ENCODE results near the gene TREML4. TPM values are rescaled to one million over a fixed set of nuclear protein-coding genes. Genes with fewer than 3 reads are reported as not detected.

TREML4 gene
- polyA plus RNA-seq, 1 donor (not counting 4 experiments of a cell fraction or from before 2014, with no cell fraction given), result not detected

- FAIRE-seq (no peak), DNase-seq (ENCODE audit: low read depth, low spot score) (no peak)
- dilution Hi-C loops (cut with MboI; ENCODE audit: extremely low pct_ligation_motif_present, low sequenced_read_pairs), result no loop called here
- Histone ChIP-seq H3K79me2 (ENCODE audit: control insufficient read depth, insufficient read depth, low read length) (no peaks in the 10 kb centered on the region), H4K20me1 (ENCODE audit: control insufficient read depth, extremely low read depth, insufficient read depth, low read length) (no peaks in the 10 kb centered on the region), H3K36me3 (ENCODE audit: control insufficient read depth in 2 of 2, extremely low read depth in 1 of 2, insufficient read depth in 2 of 2, low read length in 2 of 2) (no peaks in the 10 kb centered on the region), H3K4me1 (ENCODE audit: control insufficient read depth, extremely low read depth, insufficient read depth, low read length) (no peaks in the 10 kb centered on the region), H2AFZ (ENCODE audit: control insufficient read depth, low read length) (no peak overlapping the region), H3K9me3 (ENCODE audit: control insufficient read depth, low read depth, low read length) (no peaks in the 10 kb centered on the region), H3K9me1 (ENCODE audit: control insufficient read depth, extremely low read depth, insufficient read depth, low read length) (no peaks in the 10 kb centered on the region), H3K27ac (ENCODE audit: control insufficient read depth, insufficient read depth, low read length) (no peak overlapping the region), H3K4me3 (ENCODE audit: control insufficient read depth in 2 of 3, extremely low read depth in 1 of 3, insufficient read depth in 2 of 3, low read depth in 1 of 3, low read length in 3 of 3) (no peak overlapping the region), H3K27me3 (ENCODE audit: control insufficient read depth, extremely low read depth, insufficient read depth, low read length) (peaks cover 9% of the 10 kb centered on the region), H3K9ac (ENCODE audit: control insufficient read depth, extremely low read depth, insufficient read depth, low read length) (no peak overlapping the region), H3K4me2 (ENCODE audit: control insufficient read depth, extremely low read depth, insufficient read depth, low read depth, low read length) (no peak overlapping the region)
- TF ChIP-seq EZH2 (IDR thresholded peaks at IDR 0.05; ENCODE audit: low read length) (no peak), CTCF (optimal IDR thresholded peaks at IDR 0.05 in 1 of 3, IDR thresholded peaks at IDR 0.05 in 1 of 3, conservative IDR thresholded peaks at IDR 0.05 in 1 of 3; ENCODE audit: extremely low read depth in 1 of 3, insufficient read depth in 2 of 3, low read length in 3 of 3) (no peak)
These were observed 47.3 kb downstream of the TREML4 start for GRCh38 chr6:41275489-41275888.

- TF ChIP-seq EZH2 (IDR thresholded peaks at IDR 0.05; ENCODE audit: low read length) (no peak), CTCF (optimal IDR thresholded peaks at IDR 0.05 in 1 of 3, IDR thresholded peaks at IDR 0.05 in 1 of 3, conservative IDR thresholded peaks at IDR 0.05 in 1 of 3; ENCODE audit: extremely low read depth in 1 of 3, insufficient read depth in 2 of 3, low read length in 3 of 3) (no peak)
- H2AFZ ChIP-seq (ENCODE audit: control insufficient read depth, low read length), result no peak overlapping the region
- no peak for FAIRE-seq
- no peaks in the 10 kb centered on the region for H4K20me1 ChIP-seq (ENCODE audit: control insufficient read depth, extremely low read depth, insufficient read depth, low read length)
- H3K27me3 ChIP-seq (ENCODE audit: control insufficient read depth, extremely low read depth, insufficient read depth, low read length), result peaks cover 9% of the 10 kb centered on the region
- H3K9me3 ChIP-seq (ENCODE audit: control insufficient read depth, low read depth, low read length), result no peaks in the 10 kb centered on the region
- no peak for DNase-seq (ENCODE audit: low read depth, low spot score)
- H3K9ac ChIP-seq (ENCODE audit: control insufficient read depth, extremely low read depth, insufficient read depth, low read length), result no peak overlapping the region
- no peaks in the 10 kb centered on the region for H3K79me2 ChIP-seq (ENCODE audit: control insufficient read depth, insufficient read depth, low read length)
- dilution Hi-C loops (cut with MboI; ENCODE audit: extremely low pct_ligation_motif_present, low sequenced_read_pairs), result no loop called here
- no peak overlapping the region for H3K4me3 ChIP-seq (ENCODE audit: control insufficient read depth in 2 of 3, extremely low read depth in 1 of 3, insufficient read depth in 2 of 3, low read depth in 1 of 3, low read length in 3 of 3)
- H3K4me1 ChIP-seq (ENCODE audit: control insufficient read depth, extremely low read depth, insufficient read depth, low read length), result no peaks in the 10 kb centered on the region
- no peak overlapping the region for H3K4me2 ChIP-seq (ENCODE audit: control insufficient read depth, extremely low read depth, insufficient read depth, low read depth, low read length)
- no peaks in the 10 kb centered on the region for H3K9me1 ChIP-seq (ENCODE audit: control insufficient read depth, extremely low read depth, insufficient read depth, low read length)
- no peaks in the 10 kb centered on the region for H3K36me3 ChIP-seq (ENCODE audit: control insufficient read depth in 2 of 2, extremely low read depth in 1 of 2, insufficient read depth in 2 of 2, low read length in 2 of 2)
- H3K27ac ChIP-seq (ENCODE audit: control insufficient read depth, insufficient read depth, low read length), result no peak overlapping the region
These were observed 49.5 kb downstream of the TREML4 start for GRCh38 chr6:41277605-41278004.

All from keratinocyte (primary cell).